HAP-1 (cell line): Measurements from ENCODE around the gene SLC4A8.
"Not testable (repeated sequence)": the region's sequence is repeated elsewhere in the genome, so short reads cannot be mapped to it uniquely, and the experiment has no call there.

Experiments used
- DNase-seq, 2 experiments: peaks; one replicate each; pipeline ENCODE4 v3.0.0-alpha.2; 2016 to 2020; ENCODE audit warnings: low spot score in 2 of 2
- H3K27me3 ChIP-seq: fragments of 250-450 bp; sonication (Bioruptor Pico); 2 replicates; pipeline ENCODE4 v1.5.1; 2020; ENCODE audit warnings: low read depth, mild to moderate bottlenecking, moderate library complexity
- H3K36me3 ChIP-seq: fragments of 250-450 bp; sonication (Bioruptor Pico); replicated peaks from 2 replicates; pipeline ENCODE4 v1.5.1; 2020; ENCODE audit warnings: mild to moderate bottlenecking
- H3K4me1 ChIP-seq: fragments of 250-450 bp; sonication (Bioruptor Pico); 2 replicates; pipeline ENCODE4 v1.5.1; 2020; ENCODE audit warnings: mild to moderate bottlenecking
- H3K4me3 ChIP-seq: fragments of 250-450 bp; sonication (Bioruptor Pico); 2 replicates; pipeline ENCODE4 v1.5.1; 2020; ENCODE audit warnings: mild to moderate bottlenecking, moderate library complexity
- H3K9me3 ChIP-seq: fragments of 250-450 bp; sonication (Bioruptor Pico); 2 replicates; pipeline ENCODE4 v1.5.1; 2020; ENCODE audit warnings: mild to moderate bottlenecking, moderate library complexity
- in situ Hi-C: fragments of 300-500 bp; cut with MboI; formaldehyde crosslinking; loops from 3 replicates; pipeline ENCODE4 v1.14.3; 2020; ENCODE audit warnings: low sequenced_read_pairs, inconsistent platforms, mixed read lengths

The SLC4A8 gene

GRCh38 chr12:51450806-51451205, 26.2 kb downstream of the SLC4A8 start:
- peak in 1 of 2 experiments; percentile 21 for DNase-seq
- H3K9me3 ChIP-seq, result no peaks in the 10 kb centered on the region
- no peaks in the 10 kb centered on the region for H3K27me3 ChIP-seq
- in situ Hi-C loops, result no loop called here
- H3K4me1 ChIP-seq, result peaks cover 32% of the 10 kb centered on the region
- no peaks in the 10 kb centered on the region for H3K36me3 ChIP-seq
- H3K4me3 ChIP-seq, result no peak overlapping the region

GRCh38 chr12:51454016-51454415, 29.4 kb downstream of the SLC4A8 start:
- H3K36me3 ChIP-seq, H3K9me3 ChIP-seq, in situ Hi-C loops, H3K27me3 ChIP-seq, DNase-seq, H3K4me3 ChIP-seq: not testable (repeated sequence)
- H3K4me1 ChIP-seq, result peaks cover 33% of the 10 kb centered on the region

- H3K9me3 ChIP-seq, H3K27me3 ChIP-seq, H3K4me3 ChIP-seq, H3K36me3 ChIP-seq, DNase-seq, in situ Hi-C loops: not testable (repeated sequence)
- peaks cover 30% of the 10 kb centered on the region for H3K4me1 ChIP-seq
Observed at GRCh38 chr12:51455050-51455449, 30.4 kb downstream of the SLC4A8 start.

- H3K4me3 ChIP-seq, result no peak overlapping the region
- H3K4me1 ChIP-seq, result peaks cover 21% of the 10 kb centered on the region
- no peak for DNase-seq
- no peaks in the 10 kb centered on the region for H3K9me3 ChIP-seq
- no peaks in the 10 kb centered on the region for H3K36me3 ChIP-seq
- no peaks in the 10 kb centered on the region for H3K27me3 ChIP-seq
- in situ Hi-C loops, result no loop called here
Observed at GRCh38 chr12:51458635-51459034, 34.0 kb downstream of the SLC4A8 start.

GRCh38 chr12:51460519-51460918, 35.9 kb downstream of the SLC4A8 start:
- no peaks in the 10 kb centered on the region for H3K9me3 ChIP-seq
- H3K4me1 ChIP-seq, result peaks cover 9% of the 10 kb centered on the region
- H3K4me3 ChIP-seq, result no peak overlapping the region
- peak in 1 of 2 experiments; percentile 8 for DNase-seq
- no peaks in the 10 kb centered on the region for H3K36me3 ChIP-seq
- in situ Hi-C loops, result no loop called here
- no peaks in the 10 kb centered on the region for H3K27me3 ChIP-seq

GRCh38 chr12:51465491-51465890, 40.9 kb downstream of the SLC4A8 start:
- peaks cover 3% of the 10 kb centered on the region for H3K4me1 ChIP-seq
- no peaks in the 10 kb centered on the region for H3K27me3 ChIP-seq
- in situ Hi-C loops, result no loop called here
- H3K9me3 ChIP-seq, result no peaks in the 10 kb centered on the region
- no peaks in the 10 kb centered on the region for H3K36me3 ChIP-seq
- no peak for DNase-seq
- no peak overlapping the region for H3K4me3 ChIP-seq

- Histone ChIP-seq H3K9me3 (no peaks in the 10 kb centered on the region), H3K27me3 (no peaks in the 10 kb centered on the region), H3K36me3 (no peaks in the 10 kb centered on the region), H3K4me3 (no peak overlapping the region), H3K4me1 (peaks cover 3% of the 10 kb centered on the region; the same call in 1 of the 2 replicates)
- in situ Hi-C loops, result no loop called here
- DNase-seq, result no peak
Observed at GRCh38 chr12:51470116-51470515, 45.5 kb downstream of the SLC4A8 start.

GRCh38 chr12:51471111-51471864, 46.7 kb downstream of the SLC4A8 start:
- Histone ChIP-seq H3K9me3 (no peaks in the 10 kb centered on the region), H3K4me3 (no peak overlapping the region), H3K36me3 (no peaks in the 10 kb centered on the region), H3K4me1 (peaks cover 3% of the 10 kb centered on the region; the same call in 1 of the 2 replicates), H3K27me3 (no peaks in the 10 kb centered on the region)
- in situ Hi-C loops, result no loop called here
- peak in 1 of 2 experiments; percentile 33 for DNase-seq

- H3K4me3 ChIP-seq, result no peak overlapping the region
- in situ Hi-C loops, result no loop called here
Observed at GRCh38 chr12:51472984-51473383, 48.4 kb downstream of the SLC4A8 start.

GRCh38 chr12:51473947-51474346, 49.3 kb downstream of the SLC4A8 start:
- Histone ChIP-seq H3K36me3 (no peaks in the 10 kb centered on the region), H3K4me3 (no peak overlapping the region), H3K4me1 (peaks cover 3% of the 10 kb centered on the region; the same call in 1 of the 2 replicates), H3K27me3 (no peaks in the 10 kb centered on the region), H3K9me3 (no peaks in the 10 kb centered on the region)
- DNase-seq, result no peak
- in situ Hi-C loops, result no loop called here

More at GRCh38 chr12:51472984-51473383, 48.4 kb downstream of the SLC4A8 start:
- Histone ChIP-seq H3K27me3 (no peaks in the 10 kb centered on the region), H3K9me3 (no peaks in the 10 kb centered on the region), H3K4me1 (peaks cover 3% of the 10 kb centered on the region; the same call in 1 of the 2 replicates), H3K36me3 (no peaks in the 10 kb centered on the region)
- no peak for DNase-seq

GRCh38 chr12:51475543-51475942, 50.9 kb downstream of the SLC4A8 start:
- in situ Hi-C loops, result no loop called here
- DNase-seq, result no peak
- no peaks in the 10 kb centered on the region for H3K27me3 ChIP-seq
- no peaks in the 10 kb centered on the region for H3K36me3 ChIP-seq
- no peaks in the 10 kb centered on the region for H3K9me3 ChIP-seq
- peaks cover 3% of the 10 kb centered on the region; the same call in 1 of the 2 replicates for H3K4me1 ChIP-seq
- no peak overlapping the region for H3K4me3 ChIP-seq

- Histone ChIP-seq H3K36me3 (no peaks in the 10 kb centered on the region), H3K27me3 (no peaks in the 10 kb centered on the region), H3K4me1 (no peaks in the 10 kb centered on the region), H3K9me3 (no peaks in the 10 kb centered on the region), H3K4me3 (no peak overlapping the region)
- in situ Hi-C loops, result no loop called here
- DNase-seq, result no peak
Observed at GRCh38 chr12:51480978-51481377, 56.3 kb downstream of the SLC4A8 start.

GRCh38 chr12:51482929-51483697, 58.5 kb downstream of the SLC4A8 start:
- no peaks in the 10 kb centered on the region for H3K9me3 ChIP-seq
- no peaks in the 10 kb centered on the region for H3K27me3 ChIP-seq
- no peaks in the 10 kb centered on the region for H3K36me3 ChIP-seq
- in situ Hi-C loops, result no loop called here
- no peak overlapping the region for H3K4me3 ChIP-seq
- no peak for DNase-seq
- H3K4me1 ChIP-seq, result no peaks in the 10 kb centered on the region

- Histone ChIP-seq H3K9me3 (no peaks in the 10 kb centered on the region), H3K4me1 (no peaks in the 10 kb centered on the region), H3K4me3 (no peak overlapping the region), H3K27me3 (no peaks in the 10 kb centered on the region), H3K36me3 (no peaks in the 10 kb centered on the region)
- DNase-seq, result no peak
- in situ Hi-C loops, result no loop called here
Observed at GRCh38 chr12:51484119-51484518, 59.5 kb downstream of the SLC4A8 start.
